22Rv1 (cell line): ENCODE measurements around the gene ABCD3.

ENCODE experiments used
- CTCF ChIP-seq: fragments of 450-650 bp; IDR thresholded peaks from 2 replicates; pipeline ENCODE4 v1.5.1; 2017; ENCODE audit warnings: mild to moderate bottlenecking
- ZFX ChIP-seq: fragments of 450-650 bp; IDR thresholded peaks from 2 replicates; pipeline ENCODE4 v1.6.1; 2017; ENCODE audit warnings: antibody characterized with exemption, borderline replicate concordance

DNA sequence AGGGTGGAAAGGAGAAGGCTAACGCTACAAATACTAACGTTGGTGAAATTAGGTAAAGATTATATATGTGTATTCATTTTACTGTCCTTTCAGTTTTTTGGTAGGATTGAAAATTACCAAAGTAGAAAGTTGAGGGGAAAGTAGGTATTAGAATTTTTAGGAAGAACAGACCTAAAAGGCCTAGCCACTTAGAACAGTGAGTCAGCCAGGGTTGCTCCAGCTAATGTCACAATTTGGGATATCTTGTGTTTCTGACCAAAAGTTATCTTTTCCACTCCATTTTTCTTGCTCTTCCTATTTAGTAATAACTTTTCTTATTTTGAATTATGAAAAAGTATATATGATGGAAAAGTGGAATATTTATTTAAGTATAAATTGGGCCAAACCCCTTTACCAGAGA, 83.2 kb downstream of the ABCD3 start:
- TF ChIP-seq CTCF, result no peak
- no peak for TF ChIP-seq ZFX
